Measurements from ENCODE around the gene PUDP.

The PUDP gene

DNA sequence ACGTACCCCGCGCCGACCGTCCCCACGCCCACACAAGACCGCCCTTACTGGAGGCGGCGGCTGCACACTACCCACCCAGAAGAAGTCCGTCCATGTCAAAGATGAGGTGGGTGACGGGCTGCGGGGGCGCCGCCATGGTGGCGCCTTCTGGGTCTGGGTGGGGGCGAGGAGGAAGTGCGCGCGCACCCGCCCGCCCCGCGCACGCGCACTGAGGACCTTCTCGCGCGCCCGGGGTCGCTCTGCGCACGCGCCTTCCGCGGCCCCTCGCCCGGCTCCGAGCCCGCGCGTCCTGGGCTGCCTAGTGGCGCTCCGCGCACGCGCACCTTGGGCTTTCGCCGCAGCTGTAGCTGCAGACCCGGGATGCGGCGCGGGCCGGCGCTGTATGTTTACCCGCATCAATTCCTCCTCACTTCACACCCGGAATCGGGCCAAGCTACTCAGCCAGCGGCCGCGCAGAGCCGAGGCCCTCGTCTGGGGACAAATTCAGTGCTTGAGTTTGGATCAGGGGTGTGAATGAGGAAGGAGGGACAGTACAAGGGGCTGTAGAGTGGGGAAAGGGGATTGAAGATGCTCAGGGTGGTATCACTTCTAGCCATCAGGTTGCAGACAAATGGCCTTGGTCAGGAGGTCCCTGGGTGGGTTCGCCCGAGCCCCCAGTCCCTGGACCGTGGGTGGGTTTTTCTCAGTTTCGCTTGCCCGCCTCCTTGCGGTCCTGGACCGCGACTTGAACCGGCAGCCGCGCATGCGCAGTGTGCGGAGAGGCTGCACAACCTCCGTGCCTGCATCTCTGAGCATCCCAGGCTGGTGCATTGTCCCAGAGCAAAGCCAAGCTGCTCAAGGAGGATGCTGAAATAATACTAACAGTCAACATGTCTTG is at the start of gene PUDP:
TSS of gene PUDP (minus strand) at position 176 of the 877 bp plus-strand sequence. CDS start at position 136, 40 bp downstream.
- TF ChIP-seq, protein P1, sequence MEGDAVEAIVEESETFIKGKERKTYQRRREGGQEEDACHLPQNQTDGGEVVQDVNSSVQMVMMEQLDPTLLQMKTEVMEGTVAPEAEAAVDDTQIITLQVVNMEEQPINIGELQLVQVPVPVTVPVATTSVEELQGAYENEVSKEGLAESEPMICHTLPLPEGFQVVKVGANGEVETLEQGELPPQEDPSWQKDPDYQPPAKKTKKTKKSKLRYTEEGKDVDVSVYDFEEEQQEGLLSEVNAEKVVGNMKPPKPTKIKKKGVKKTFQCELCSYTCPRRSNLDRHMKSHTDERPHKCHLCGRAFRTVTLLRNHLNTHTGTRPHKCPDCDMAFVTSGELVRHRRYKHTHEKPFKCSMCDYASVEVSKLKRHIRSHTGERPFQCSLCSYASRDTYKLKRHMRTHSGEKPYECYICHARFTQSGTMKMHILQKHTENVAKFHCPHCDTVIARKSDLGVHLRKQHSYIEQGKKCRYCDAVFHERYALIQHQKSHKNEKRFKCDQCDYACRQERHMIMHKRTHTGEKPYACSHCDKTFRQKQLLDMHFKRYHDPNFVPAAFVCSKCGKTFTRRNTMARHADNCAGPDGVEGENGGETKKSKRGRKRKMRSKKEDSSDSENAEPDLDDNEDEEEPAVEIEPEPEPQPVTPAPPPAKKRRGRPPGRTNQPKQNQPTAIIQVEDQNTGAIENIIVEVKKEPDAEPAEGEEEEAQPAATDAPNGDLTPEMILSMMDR (conservative IDR thresholded peaks at IDR 0.05; ENCODE audit: low read depth, low read length) = peak; percentile 26
- H3K4me3 ChIP-seq (ENCODE audit: low read depth, low read length) = peak within 1 kb of the TSS; percentile 76
- peak; percentile 80 for DNase-seq (ENCODE audit: low read depth)

DNA sequence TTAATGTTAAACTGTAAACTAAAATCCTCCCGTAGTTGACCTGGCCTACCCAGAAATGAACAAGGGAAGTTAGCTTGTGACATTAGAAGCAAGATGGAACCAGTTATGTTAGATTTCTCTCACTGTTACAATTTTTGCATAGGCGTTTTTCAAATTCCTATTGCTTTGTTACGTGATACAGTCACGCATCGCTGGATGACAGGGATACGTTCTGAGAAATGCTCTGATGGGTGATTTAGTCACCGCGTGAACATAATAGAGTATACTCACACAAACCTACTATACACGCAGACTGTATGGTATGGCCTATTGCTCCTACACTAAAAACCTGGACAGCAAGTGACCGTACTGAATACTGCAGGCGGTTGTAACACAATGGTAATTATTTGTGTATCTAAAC is 46.7 kb upstream of the PUDP start:
- TF ChIP-seq, protein P1 (conservative IDR thresholded peaks at IDR 0.05; ENCODE audit: low read depth, low read length) = no peak
- H3K4me3 ChIP-seq (ENCODE audit: low read depth, low read length) = no peak overlapping the region
- no peak for DNase-seq (ENCODE audit: low read depth)

- no peak for DNase-seq (ENCODE audit: low read depth)
- TF ChIP-seq, protein P1 (conservative IDR thresholded peaks at IDR 0.05; ENCODE audit: low read depth, low read length) = no peak
- no peak overlapping the region for H3K4me3 ChIP-seq (ENCODE audit: low read depth, low read length)
Measured at GRCh38 chrX:7192871-7193270, 44.9 kb upstream of the PUDP start.

DNA sequence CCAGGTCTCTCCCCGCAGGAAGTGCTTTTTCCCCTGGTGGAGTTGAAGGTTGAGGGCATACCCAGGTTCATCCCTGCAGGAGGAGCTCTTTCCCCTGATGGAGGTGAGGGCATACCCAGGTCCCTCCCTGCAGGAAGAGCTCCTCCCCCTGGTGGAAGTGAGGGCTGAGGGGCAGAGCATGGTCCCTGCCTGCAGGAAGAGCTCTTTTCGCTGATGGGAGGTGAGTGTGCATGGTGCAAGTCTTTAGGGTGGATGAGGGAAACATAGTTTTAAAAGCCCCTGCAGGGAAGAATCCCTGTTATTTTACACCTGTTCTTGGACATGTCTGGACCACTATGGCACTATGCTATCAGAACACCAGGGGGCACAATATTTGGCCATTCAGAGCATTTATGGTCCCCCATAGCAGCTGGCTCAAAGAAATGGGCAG is 43.7 kb upstream of the PUDP start:
- DNase-seq (ENCODE audit: low read depth) = no peak
- no peak overlapping the region for H3K4me3 ChIP-seq (ENCODE audit: low read depth, low read length)
- TF ChIP-seq, protein P1 (conservative IDR thresholded peaks at IDR 0.05; ENCODE audit: low read depth, low read length) = peak; percentile 32

- no peak overlapping the region for H3K4me3 ChIP-seq (ENCODE audit: low read depth, low read length)
- TF ChIP-seq, protein P1 (conservative IDR thresholded peaks at IDR 0.05; ENCODE audit: low read depth, low read length) = no peak
- DNase-seq (ENCODE audit: low read depth) = no peak
Measured at GRCh38 chrX:7190157-7190556, 42.2 kb upstream of the PUDP start.

DNA sequence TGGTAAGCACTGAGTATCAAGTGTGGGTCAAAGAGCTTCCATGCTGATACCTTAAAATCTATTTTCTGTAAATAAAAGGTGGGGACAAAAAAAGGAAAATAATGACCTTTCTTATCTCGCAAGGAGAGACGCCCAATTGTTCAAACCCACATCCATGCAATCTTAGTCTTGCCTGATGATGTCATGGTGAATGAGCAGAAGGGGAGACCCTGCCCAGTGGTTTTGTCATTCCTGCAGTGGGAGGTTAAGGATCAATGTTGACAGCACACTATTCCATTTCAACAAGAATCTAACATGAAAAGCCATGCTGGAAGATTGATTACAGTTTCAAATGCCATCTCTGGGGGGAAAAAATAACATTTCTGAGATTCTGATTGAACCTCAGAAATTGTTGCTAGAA is 40.7 kb upstream of the PUDP start:
- TF ChIP-seq, protein P1 (conservative IDR thresholded peaks at IDR 0.05; ENCODE audit: low read depth, low read length) = no peak
- DNase-seq (ENCODE audit: low read depth) = no peak
- H3K4me3 ChIP-seq (ENCODE audit: low read depth, low read length) = no peak overlapping the region

DNA sequence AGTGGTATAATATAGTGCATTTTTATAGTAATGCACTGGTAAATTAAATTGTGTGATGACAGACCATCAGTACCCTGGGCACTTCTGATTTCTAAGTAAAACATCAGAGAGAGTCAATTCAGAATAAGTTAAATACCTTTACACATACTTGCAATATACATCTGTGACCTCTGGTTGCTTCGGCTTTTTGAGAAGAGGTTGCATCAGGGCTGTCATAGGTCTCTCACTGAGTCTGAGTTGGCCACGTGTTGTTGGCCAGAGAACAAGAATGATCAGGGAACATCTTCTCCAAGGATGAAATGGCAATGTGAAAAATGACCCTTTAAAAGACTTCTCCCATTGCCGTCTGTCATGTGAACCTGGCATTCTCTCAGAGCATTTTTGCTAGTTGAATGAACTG is 36.9 kb upstream of the PUDP start:
- TF ChIP-seq, protein P1 (conservative IDR thresholded peaks at IDR 0.05; ENCODE audit: low read depth, low read length) = no peak
- no peak overlapping the region for H3K4me3 ChIP-seq (ENCODE audit: low read depth, low read length)
- peak; percentile 43 for DNase-seq (ENCODE audit: low read depth)

Measured in choroid plexus epithelial cell (primary cell).